H9 (cell line): ENCODE measurements around the gene TM4SF20. TPM values are rescaled to one million over a fixed set of nuclear protein-coding genes. Genes with fewer than 3 reads are reported as not detected.

Experiments
- DNase-seq: peaks from one replicate; pipeline ENCODE4 v3.0.0-alpha.2; 2017
- H2AFZ ChIP-seq: one replicate; pipeline ENCODE4 v1.6.1; 2013; ENCODE audit warnings: mild to moderate bottlenecking, low read length, control low read depth, moderate library complexity
- H2AK5ac ChIP-seq: 2 replicates; pipeline ENCODE4 v1.6.1; 2013; ENCODE audit warnings: low read length, control low read depth, mixed read lengths; ENCODE audit not compliant: insufficient read length
- H2BK120ac ChIP-seq: one replicate; pipeline ENCODE4 v1.6.1; 2013; ENCODE audit warnings: low read depth, mild to moderate bottlenecking, low read length, control low read depth, inconsistent platforms; ENCODE audit not compliant: poor library complexity, severe bottlenecking
- H2BK12ac ChIP-seq: 2 replicates; pipeline ENCODE4 v1.6.1; 2013; ENCODE audit warnings: low read length, control low read depth, mixed read lengths, low read depth; ENCODE audit not compliant: insufficient read length
- H2BK15ac ChIP-seq: 2 replicates; pipeline ENCODE4 v1.6.1; 2013; ENCODE audit warnings: low read depth, low read length, control low read depth
- H2BK20ac ChIP-seq: one replicate; pipeline ENCODE4 v1.6.1; 2013; ENCODE audit warnings: low read depth, mild to moderate bottlenecking, low read length, control low read depth, inconsistent platforms; ENCODE audit not compliant: poor library complexity, severe bottlenecking
- H2BK5ac ChIP-seq: 2 replicates; pipeline ENCODE4 v1.6.1; 2013; ENCODE audit warnings: low read length, control low read depth, mixed read lengths; ENCODE audit not compliant: insufficient read length
- H3K14ac ChIP-seq: 2 replicates; pipeline ENCODE4 v1.6.1; 2013; ENCODE audit warnings: low read length, control low read depth; ENCODE audit not compliant: insufficient read depth
- H3K18ac ChIP-seq: 2 replicates; pipeline ENCODE4 v1.6.1; 2013; ENCODE audit warnings: low read depth, mild to moderate bottlenecking, mixed read lengths, low read length, control low read depth; ENCODE audit not compliant: insufficient read length
- H3K23ac ChIP-seq: 2 replicates; pipeline ENCODE4 v1.6.1; 2013; ENCODE audit warnings: low read length, control low read depth, mixed read lengths, low read depth; ENCODE audit not compliant: insufficient read length
- H3K23me2 ChIP-seq: 2 replicates; pipeline ENCODE4 v1.6.1; 2013; ENCODE audit warnings: low read depth, mild to moderate bottlenecking, mixed read lengths, low read length, control low read depth; ENCODE audit not compliant: insufficient read length, poor library complexity, severe bottlenecking
- H3K27ac ChIP-seq: 2 replicates; pipeline ENCODE4 v1.5.1; 2013; ENCODE audit warnings: low read length, control low read depth, mixed read lengths, low read depth; ENCODE audit not compliant: insufficient read length
- H3K27me3 ChIP-seq: 2 replicates; pipeline ENCODE4 v1.6.1; 2013; ENCODE audit warnings: low read length, control low read depth, inconsistent platforms; ENCODE audit not compliant: insufficient read depth
- H3K4ac ChIP-seq: 2 replicates; pipeline ENCODE4 v1.6.1; 2013; ENCODE audit warnings: low read depth, mild to moderate bottlenecking, control low read depth, inconsistent platforms, low read length, moderate library complexity
- H3K4me1 ChIP-seq: 2 replicates; pipeline ENCODE4 v1.6.1; 2013; ENCODE audit warnings: low read length, control low read depth, inconsistent platforms; ENCODE audit not compliant: insufficient read depth
- H3K4me2 ChIP-seq: 2 replicates; pipeline ENCODE4 v1.6.1; 2013; ENCODE audit warnings: low read length, control low read depth, mixed read lengths; ENCODE audit not compliant: insufficient read length, insufficient read depth
- H3K56ac ChIP-seq: 2 replicates; pipeline ENCODE4 v1.6.1; 2013; ENCODE audit warnings: low read depth, mild to moderate bottlenecking, mixed read lengths, low read length, control low read depth; ENCODE audit not compliant: insufficient read length
- H3K79me1 ChIP-seq: 2 replicates; pipeline ENCODE4 v1.6.1; 2013; ENCODE audit warnings: low read depth, mild to moderate bottlenecking, moderate library complexity, low read length, control low read depth, inconsistent platforms; ENCODE audit not compliant: insufficient read depth, poor library complexity, severe bottlenecking
- H3K79me2 ChIP-seq: 2 replicates; pipeline ENCODE4 v1.6.1; 2013; ENCODE audit warnings: low read length, control low read depth, inconsistent platforms; ENCODE audit not compliant: insufficient read depth
- H3K9ac ChIP-seq: 2 replicates; pipeline ENCODE4 v1.6.1; 2013; ENCODE audit warnings: low read length, control low read depth, mixed read lengths; ENCODE audit not compliant: insufficient read length; ENCODE audit errors: extremely low read depth
- H3K9me3 ChIP-seq: one replicate; pipeline ENCODE4 v1.6.1; 2013; ENCODE audit warnings: low read depth, low read length, inconsistent platforms; ENCODE audit not compliant: control insufficient read depth
- H3T11ph ChIP-seq: one replicate; pipeline ENCODE4 v1.6.1; 2013; ENCODE audit warnings: mild to moderate bottlenecking, low read length, control low read depth, inconsistent platforms
- H4K20me1 ChIP-seq: one replicate; pipeline ENCODE4 v1.6.1; 2013; ENCODE audit not compliant: control insufficient read depth, insufficient read length, insufficient read depth
- H4K5ac ChIP-seq: 2 replicates; pipeline ENCODE4 v1.6.1; 2013; ENCODE audit warnings: low read depth, mild to moderate bottlenecking, mixed read lengths, low read length, control low read depth; ENCODE audit not compliant: insufficient read length
- H4K8ac ChIP-seq: replicated peaks from 2 replicates; pipeline ENCODE4 v1.6.1; 2013; ENCODE audit warnings: low read length, control low read depth, mixed read lengths, low read depth; ENCODE audit not compliant: insufficient read length
- H4K91ac ChIP-seq: 2 replicates; pipeline ENCODE4 v1.6.1; 2013; ENCODE audit warnings: low read depth, mild to moderate bottlenecking, moderate library complexity, mixed read lengths, low read length, control low read depth; ENCODE audit not compliant: insufficient read length
- H3K27ac Mint-ChIP-seq, 3 experiments: 2 replicates in 2 of 3; 3 replicates in 1 of 3; pipeline ENCODE4 v1.8.0; 2020 to 2021; ENCODE audit warnings: mixed read lengths in 3 of 3, mild to moderate bottlenecking in 1 of 3, moderate library complexity in 1 of 3
- H3K27me3 Mint-ChIP-seq: 2 replicates; pipeline ENCODE4 v1.8.0; 2021; ENCODE audit warnings: low read depth, mild to moderate bottlenecking, moderate library complexity, mixed read lengths
- H3K36me3 Mint-ChIP-seq, 3 experiments: 2 replicates in 2 of 3; 3 replicates in 1 of 3; pipeline ENCODE4 v1.8.0; 2020 to 2021; ENCODE audit warnings: low read depth in 3 of 3, mixed read lengths in 3 of 3; ENCODE audit not compliant: insufficient read depth in 1 of 3
- H3K4me1 Mint-ChIP-seq, 2 experiments: 2 replicates each; pipeline ENCODE4 v1.8.0; 2020; ENCODE audit warnings: mixed read lengths in 2 of 2
- H3K4me3 Mint-ChIP-seq, 2 experiments: 2 replicates in 1 of 2; 3 replicates in 1 of 2; pipeline ENCODE4 v1.8.0; 2020 to 2021; ENCODE audit warnings: mild to moderate bottlenecking in 2 of 2, mixed read lengths in 2 of 2, moderate library complexity in 1 of 2
- H3K9me3 Mint-ChIP-seq, 2 experiments: 2 replicates in 1 of 2; 3 replicates in 1 of 2; pipeline ENCODE4 v1.8.0; 2020; ENCODE audit warnings: mild to moderate bottlenecking in 2 of 2, mixed read lengths in 2 of 2, moderate library complexity in 1 of 2
- WGBS: extraction: QIAGEN DNeasy Blood & Tissue Kit; methylation state at CpG from one replicate; pipeline ENCODE4 v1.1.7; 2013; ENCODE audit warnings: missing lambda C conversion rate, low lambda C conversion rate, mixed read lengths; ENCODE audit not compliant: insufficient read length; ENCODE audit errors: extremely low coverage; 5-methylcytosine and 5-hydroxymethylcytosine counted together
- total RNA-seq: library from RNA; stranded (reverse); gene quantifications from 2 replicates; pipeline ENCODE4 v1.2.1, GENCODE V29; 2021
- TF ChIP-seq, protein P1 (sequence below): fragments of 200-600 bp; sonication (generic); conservative IDR thresholded peaks from 3 replicates; pipeline ENCODE4 v1.8.0; 2021; ENCODE audit warnings: antibody characterized with exemption, mild to moderate bottlenecking

The TM4SF20 gene
- total RNA-seq, 1 experiment from 2014 or later, result not detected

DNA sequence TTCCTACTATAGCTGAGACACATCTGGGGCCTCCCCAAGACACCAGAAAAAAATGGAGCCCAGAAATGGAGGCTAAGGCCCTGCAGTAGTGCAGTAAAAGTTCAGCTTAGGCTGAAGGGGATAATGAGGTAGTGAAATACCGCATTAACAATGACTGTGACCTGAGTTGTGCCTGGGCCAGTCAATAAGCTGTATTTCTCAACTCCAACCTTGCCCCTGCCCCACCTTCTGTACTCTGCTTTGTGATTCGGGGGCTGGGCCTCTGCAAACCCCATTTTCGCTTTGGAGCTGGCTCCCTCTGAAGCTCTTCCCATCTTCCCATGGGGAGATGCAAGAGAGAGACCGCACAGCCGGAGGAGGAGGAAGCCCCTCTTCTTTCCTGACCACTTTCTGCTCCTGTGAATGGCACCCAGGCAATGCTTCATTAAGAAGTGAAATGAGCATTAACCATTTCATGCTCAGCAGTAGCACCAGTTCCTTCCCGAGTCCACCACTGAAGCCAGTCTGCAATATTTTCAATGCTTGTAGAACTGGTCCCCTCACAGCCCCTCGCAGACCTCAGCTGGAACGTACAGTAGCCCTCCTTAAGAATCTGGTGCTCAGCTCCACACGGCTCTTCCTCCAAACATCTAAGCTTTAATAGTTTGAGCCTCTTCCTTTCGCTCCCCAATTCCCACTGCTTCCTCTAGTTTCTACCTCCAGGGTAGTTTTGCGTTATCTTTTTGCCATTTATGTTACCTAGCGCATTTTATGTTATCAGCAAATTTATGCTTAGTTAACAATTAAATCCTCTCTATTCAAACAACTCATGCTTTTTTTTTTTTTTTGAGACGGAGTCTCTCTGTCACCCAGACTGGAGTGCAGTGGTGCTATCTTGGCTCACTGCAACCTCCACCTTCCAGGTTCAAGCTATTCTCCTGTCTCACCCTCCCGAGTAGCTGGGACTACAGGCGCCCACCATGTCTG is 41.3 kb upstream of the TM4SF20 start:
- Histone ChIP-seq H3K14ac (no peak overlapping the region), H3K27me3 (no peaks in the 10 kb centered on the region), H4K8ac (no peak overlapping the region), H4K5ac (no peak overlapping the region), H2BK15ac (no peak overlapping the region), H3K4me1 (no peaks in the 10 kb centered on the region), H4K20me1 (no peaks in the 10 kb centered on the region), H3K56ac (no peak overlapping the region), H3K23me2 (no peaks in the 10 kb centered on the region), H3K9me3 (no peaks in the 10 kb centered on the region), H2BK20ac (no peak overlapping the region), H3K27ac (no peak overlapping the region), H3K79me2 (no peaks in the 10 kb centered on the region), H3K79me1 (no peaks in the 10 kb centered on the region), H3K4ac (no peak overlapping the region), H2AFZ (no peak overlapping the region), H2BK12ac (no peak overlapping the region), H2AK5ac (no peak overlapping the region), H2BK120ac (no peak overlapping the region), H3K18ac (no peak overlapping the region), H3K23ac (no peak overlapping the region), H3K9ac (no peak overlapping the region), H4K91ac (no peak overlapping the region), H2BK5ac (no peak overlapping the region), H3K4me2 (no peak overlapping the region), H3T11ph (no peak overlapping the region)
- Mint-ChIP-seq H3K27me3 (no peaks in the 10 kb centered on the region), H3K27ac (no peak overlapping the region), H3K36me3 (no peaks in the 10 kb centered on the region; a peak in 1 of 7 replicates), H3K4me1 (peaks cover 10 to 17% of the 10 kb centered on the region in 2 experiments), H3K9me3 (no peaks in the 10 kb centered on the region; a peak in 1 of 5 replicates), H3K4me3 (no peak overlapping the region)
- TF ChIP-seq, protein P1, sequence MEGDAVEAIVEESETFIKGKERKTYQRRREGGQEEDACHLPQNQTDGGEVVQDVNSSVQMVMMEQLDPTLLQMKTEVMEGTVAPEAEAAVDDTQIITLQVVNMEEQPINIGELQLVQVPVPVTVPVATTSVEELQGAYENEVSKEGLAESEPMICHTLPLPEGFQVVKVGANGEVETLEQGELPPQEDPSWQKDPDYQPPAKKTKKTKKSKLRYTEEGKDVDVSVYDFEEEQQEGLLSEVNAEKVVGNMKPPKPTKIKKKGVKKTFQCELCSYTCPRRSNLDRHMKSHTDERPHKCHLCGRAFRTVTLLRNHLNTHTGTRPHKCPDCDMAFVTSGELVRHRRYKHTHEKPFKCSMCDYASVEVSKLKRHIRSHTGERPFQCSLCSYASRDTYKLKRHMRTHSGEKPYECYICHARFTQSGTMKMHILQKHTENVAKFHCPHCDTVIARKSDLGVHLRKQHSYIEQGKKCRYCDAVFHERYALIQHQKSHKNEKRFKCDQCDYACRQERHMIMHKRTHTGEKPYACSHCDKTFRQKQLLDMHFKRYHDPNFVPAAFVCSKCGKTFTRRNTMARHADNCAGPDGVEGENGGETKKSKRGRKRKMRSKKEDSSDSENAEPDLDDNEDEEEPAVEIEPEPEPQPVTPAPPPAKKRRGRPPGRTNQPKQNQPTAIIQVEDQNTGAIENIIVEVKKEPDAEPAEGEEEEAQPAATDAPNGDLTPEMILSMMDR, result no peak
- no peak for DNase-seq
- no CpG with 5 or more reads among the region's 15 CpGs for WGBS
